NCI-H2227 (cell line): ENCODE measurements around the gene ZBTB2.
"Not testable (repeated sequence)": the region's sequence is repeated elsewhere in the genome, so short reads cannot be mapped to it uniquely, and the experiment has no call there.

Experiments
- DNase-seq: peaks from one replicate; lab custom pipeline; 2025; ENCODE audit not compliant: unreplicated experiment; lab: John Stamatoyannopoulos, UW

Gene ZBTB2

DNA sequence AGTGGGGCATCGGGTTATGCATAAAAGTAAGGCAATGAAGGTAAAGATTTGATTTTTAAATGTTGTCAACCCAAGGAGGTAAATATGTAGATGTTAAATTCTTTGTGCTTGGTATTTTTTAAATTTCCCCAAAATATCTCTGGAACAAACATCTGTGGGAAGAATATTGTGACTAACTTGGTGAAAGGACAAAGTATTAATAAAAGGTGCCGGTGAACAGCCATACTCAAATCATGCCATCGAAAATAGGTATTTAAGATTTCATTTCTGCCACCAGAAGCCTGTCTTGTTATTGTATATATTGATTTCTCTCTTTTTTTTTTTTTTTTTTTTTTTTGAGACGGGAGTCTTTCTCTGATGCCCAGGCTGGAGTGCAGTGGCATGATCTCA is 12.6 kb upstream of the ZBTB2 start:
- no peak for DNase-seq

DNA sequence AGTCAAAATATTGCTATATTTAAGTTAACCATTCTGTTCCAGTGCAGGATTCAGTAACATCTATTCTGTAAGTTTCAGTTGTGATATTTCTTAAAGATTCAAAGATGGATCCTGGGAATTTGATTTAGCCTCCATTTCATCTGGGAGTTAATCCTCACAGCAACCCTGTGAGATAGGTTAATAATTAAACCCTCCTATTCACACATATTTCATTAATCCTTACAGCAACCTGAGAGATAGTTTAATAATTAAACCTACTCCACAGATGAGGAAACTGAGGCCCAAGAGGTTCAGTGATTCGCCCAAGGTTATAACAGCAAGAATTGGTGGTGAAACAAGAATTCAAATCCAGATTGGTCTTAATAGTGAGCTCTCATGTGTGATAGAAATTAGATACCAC is 10.9 kb upstream of the ZBTB2 start:
- no peak for DNase-seq

DNA sequence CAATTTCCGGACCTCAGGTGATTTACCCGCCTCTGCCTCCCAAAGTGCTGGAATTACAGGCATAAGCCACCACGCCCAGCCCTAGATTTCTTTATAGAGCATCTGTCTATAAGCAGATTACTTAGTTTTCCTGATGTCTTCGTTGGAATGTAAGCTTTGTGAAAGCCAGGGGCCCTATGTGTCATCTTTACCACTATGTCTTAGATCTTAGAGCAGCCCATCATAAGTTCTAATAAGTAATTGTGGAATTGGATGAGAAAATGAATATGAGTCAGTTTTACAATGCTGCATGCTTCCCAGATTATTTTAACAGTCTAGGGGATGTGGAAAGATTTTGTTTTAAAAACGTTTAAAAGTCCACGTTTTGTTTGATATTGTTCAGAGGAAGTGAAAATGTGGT is 9.1 kb upstream of the ZBTB2 start:
- no peak for DNase-seq

DNA sequence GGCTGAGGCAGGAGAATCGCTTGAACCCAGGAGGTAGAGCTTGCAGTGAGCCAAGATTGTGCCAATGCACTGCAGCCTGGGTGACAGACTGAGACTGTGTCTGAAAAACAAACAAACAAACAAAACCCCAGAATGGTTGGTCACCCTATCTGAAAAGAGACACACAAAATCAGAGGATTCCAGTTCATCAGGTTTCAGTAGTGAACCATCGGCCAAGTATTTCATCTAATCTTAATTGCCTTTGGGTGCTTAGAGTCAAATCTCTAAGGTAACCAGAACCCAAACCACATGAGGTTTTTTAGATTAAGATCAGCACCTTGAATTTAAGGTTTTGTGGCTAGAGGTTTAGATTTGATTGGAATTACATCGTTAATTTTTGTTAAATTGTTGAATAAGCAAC is 8.3 kb upstream of the ZBTB2 start:
- no peak for DNase-seq

DNA sequence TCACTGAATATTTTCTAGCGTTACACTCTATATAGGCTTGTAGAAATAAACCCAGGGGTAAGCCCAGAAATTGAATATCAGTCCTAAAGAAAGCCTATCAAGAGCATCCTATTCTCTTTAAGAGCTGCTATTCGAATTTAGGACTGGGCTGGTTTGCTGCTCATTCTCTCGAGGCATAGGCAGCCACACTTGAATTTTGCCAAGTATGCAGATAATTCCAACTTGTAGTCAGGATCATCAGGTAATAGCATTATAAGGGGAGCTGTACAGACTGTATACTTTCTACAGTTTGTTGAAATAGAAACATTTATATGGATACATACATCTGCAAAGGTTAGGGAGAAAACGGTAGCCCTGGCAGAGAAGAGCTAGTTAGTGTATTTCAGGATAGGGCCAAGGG is 2.1 kb upstream of the ZBTB2 start:
- no peak for DNase-seq

DNA sequence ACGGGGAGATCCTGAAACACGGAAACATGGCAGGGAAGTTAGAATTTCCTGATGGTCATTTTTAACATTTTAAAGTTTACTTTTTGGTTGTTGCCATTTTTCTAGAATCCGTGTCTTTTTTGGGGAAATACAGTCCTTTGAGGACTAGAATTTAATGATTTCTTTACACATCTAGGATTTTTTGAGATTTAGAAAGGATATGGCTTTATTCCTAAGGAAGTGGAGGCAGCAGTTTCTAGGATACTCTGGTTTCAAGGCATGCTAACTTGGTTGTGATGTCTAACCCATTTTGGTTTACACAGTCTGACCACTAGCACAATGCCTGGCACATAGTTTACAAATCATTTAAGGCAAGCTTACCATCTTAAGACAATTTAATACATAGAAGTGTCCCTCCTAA is 1.1 kb upstream of the ZBTB2 start:
- DNase-seq, result no peak

DNA sequence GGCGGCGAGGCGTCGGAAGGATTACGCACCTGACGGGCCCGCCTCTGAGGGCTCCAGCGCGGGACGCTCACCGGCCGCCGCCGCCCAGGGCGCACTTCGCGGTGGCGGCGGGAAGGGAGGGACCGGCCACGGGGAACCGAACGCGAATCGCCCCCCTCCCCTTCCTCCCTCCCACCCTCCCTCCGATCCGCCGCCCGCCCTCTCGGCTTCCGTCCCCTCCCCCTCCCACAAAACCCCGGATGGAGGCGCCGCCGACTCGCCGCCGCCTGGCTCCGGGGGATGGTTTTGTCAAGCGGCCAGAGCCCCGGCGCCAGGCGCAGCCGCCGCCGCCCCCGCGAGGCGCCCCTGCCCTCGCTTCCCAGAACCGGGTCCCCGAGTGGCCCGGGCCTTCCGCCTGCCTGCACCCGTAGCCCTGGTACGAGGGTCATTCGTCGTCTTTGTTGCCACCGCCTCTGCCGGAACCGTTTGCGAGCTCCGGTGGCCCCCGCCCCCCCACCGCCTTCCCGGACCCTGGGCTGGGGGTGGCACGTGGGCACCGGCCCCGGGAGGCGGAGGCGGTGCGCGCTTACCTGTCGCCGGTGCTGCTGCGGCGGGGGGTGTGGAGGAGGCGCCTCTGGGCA is 398 bp downstream of the ZBTB2 start:
- peak; percentile 78 for DNase-seq

DNA sequence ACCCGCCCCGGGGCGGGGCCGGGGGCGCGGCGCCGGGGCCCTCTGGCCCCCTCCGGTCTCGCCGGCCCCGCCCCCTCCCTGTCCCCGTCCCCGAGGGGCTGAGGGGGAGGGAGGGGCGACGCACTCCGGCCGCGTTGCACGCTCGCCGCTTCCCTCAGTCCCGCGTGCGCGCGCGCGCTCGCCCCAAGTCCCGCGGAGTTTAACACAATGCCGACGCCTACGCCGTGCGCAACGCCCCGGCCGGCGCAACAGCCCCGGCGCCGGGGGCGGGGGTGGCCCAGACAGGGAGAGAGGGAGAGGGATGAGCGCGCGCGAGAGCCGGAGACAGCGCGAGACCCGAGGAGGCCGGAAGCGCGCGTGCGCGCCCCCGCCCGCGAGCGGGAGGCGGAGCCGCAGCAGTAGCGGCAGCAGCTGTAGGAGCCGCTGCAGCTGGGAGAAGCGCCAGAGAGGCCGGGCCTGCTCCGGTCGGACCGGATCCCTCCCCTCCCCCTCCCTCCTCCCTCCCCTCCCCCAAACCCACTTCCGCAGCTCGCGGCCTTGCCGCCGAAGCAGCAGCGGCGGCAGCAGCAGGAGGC is 996 bp downstream of the ZBTB2 start:
- peak; percentile 98 for DNase-seq

DNA sequence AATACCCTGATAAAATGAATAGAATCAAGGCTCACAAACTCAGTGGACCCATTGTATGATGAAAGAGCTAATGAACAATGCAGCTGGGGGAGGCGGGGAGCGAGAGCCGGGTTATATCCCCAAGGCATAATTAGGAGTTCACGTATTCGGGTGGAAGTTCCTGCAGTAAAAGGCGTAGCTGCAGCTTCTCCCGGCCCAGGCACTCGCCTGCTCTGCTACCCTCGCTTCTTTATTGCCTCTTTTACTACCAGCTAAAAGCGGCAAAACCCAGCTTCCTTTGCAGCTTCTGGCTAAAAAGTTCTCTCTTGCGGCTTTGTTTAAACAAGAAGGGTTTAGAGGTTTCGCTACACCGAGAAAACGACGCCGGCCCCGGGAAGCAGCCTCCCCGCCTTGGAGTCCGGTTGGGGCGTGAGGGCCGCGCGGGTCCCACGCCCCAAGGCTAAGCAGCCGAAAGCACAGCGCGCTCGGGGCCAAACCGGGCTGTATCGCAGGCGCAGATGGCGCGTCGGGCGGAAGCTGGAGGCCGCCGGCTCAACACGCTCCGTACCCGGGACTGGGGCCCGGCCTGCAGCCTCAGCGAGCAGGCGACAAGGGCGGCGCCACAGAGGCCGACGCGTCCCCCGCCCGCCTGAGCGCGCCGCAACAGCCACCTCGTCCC is 1.6 kb downstream of the ZBTB2 start:
- DNase-seq, result no peak

DNA sequence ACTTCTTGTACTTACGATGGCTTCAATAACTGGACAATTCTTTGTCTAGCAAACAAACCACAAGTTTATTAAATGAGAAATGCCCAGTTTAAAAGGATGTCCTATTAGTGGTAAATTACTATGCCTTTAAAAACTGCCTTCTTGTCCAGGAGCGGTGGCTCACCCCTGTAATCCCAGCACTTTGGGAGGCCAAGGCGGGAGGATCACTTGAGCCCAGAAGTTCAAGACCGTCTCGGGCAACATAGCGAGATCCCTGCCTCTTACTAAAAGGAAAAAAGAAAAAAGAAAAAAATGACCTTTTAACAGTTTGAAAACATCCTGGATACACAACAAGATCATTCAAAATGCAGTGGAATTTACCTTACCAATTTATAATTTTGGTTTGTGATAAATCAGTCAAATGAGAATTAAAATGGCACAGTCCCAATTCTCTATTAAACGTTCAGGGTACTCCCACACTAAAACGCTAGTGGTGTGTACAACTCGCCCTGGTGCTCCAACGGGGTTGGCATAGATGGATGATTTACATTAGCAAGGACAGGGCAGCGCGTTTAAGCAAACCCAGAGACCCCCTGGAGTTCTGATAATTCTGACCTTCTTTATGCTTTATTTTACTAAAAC is 2.3 kb downstream of the ZBTB2 start:
- peak; percentile 41 for DNase-seq

DNA sequence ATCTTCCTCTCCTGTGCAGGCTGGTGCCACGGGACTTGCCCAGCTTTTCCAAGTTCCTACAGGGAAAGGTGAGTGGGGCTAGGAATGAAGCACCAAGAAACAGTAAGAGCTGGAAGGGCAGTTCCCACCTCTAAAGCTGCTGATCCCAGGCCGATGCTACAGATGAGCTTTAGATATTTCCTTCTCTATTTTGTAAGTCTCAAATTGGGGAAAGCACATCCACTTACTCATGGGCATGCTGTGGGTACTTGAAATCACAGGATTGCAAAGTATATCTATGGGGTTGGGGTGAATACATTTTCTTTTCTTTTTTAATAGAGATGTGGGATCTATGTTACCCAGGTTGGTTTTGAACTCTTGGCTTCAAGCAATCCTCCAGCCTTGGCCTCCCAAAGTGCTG is 3.1 kb downstream of the ZBTB2 start:
- DNase-seq, result no peak

DNA sequence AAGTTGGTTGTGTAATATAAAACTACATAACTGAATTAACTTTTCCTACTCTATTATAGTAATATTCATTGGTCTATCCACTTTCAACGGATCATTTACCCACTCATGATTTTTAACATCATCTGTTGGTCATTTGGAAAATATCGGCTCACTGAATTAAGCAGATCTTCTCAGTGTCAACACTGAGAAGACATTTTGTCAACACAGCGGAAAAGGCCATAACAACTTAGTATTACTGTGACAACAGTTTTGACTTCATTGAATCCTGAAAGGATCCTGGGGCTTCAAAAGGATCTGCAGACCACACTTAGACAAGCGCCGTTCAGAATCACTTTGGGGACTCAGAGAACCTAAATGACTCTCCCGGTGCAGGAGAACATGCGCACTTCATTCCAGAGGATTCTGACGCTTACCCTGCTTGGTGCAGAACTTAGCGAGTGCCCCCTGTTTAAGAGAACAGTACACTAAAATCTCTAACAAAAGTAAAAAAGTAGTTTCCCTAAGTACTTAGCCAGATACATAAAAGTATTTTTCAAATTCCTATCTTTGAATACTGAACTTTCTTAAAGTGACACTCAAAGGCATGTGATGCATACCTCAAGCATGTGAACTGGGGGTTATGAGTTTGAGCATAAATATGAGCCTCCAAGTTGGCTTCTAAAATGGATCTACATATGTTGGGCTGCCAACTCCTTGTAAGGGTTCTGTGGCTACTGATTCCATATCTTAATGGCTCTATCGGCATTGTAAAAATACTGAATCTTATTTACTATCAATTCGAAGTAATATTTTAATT is 4.0 kb downstream of the ZBTB2 start:
- no peak for DNase-seq

DNA sequence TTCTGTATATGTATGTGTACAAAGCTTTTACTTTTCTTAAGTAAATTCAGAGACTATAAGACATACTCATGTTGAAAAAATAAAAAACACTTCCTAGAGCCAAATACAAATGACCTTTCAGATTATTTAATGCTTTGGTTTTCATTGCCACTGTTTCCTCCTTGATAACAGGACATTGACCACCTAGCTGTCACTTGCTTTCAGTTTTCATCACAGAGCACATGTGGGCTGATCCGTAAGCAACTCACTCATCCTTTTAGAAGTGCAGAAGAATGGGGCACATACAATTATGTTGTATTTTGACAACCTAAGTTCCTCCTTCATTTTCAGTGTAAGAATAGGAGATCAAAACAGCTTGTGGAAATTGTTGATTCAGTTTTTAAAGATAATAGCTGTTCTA is 6.2 kb downstream of the ZBTB2 start:
- DNase-seq, result peak; percentile 16

DNA sequence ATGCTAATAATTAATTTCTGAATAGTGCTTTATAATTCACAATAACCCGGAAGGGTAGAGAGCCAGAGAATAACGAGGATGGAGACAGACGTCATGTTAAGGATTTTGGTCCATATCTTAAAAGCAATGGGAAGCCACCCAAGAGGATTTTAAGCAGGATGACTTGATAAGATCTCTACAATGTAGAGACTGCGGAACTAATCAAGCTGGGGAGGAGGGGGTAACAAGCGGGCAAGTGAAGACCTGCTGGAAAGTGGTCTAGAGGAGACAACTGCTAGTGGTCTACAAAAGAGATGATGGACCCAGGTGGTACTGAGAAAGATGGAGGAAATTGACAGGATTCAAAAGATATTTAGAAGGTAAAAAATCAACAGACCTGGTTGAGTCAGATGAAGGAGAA is 7.2 kb downstream of the ZBTB2 start:
- no peak for DNase-seq

DNA sequence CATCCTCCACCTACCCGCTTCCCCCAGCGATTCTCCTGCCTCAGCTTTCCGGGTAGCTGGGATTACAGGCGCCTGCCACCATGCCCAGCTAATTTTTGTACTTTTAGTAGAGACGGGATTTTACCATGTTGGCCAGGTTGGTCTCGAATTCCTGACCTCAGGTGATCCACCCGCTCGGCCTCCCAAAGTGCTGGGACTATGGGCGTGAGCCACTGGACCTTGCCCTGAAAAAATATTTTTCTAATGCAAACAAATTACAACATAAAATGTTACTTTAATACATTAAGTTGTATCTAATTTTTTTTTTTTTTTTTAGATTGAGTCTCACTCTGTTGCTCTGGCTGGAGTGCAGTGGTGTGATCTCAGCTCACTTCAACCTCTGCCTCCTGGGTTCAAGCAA is 8.7 kb downstream of the ZBTB2 start:
- DNase-seq, result not testable (repeated sequence)

DNA sequence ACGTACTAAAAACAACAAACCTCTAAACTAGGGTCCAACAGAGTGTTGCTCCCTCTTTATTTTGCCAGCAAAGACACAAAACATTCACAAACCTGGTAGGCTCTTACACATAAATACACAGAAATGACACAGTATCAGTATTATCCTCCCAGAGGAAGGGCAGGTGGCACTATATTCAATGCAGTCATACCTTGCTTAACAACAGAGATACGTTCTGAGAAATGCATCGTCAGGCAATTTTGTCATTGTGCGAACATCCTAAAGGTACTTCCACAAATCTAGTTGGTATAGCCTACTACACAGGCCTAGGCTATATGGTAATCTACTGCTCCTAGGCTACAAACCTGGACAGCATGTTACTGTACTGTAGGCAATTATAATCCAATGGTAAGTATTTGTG is 9.6 kb downstream of the ZBTB2 start:
- DNase-seq, result no peak

DNA sequence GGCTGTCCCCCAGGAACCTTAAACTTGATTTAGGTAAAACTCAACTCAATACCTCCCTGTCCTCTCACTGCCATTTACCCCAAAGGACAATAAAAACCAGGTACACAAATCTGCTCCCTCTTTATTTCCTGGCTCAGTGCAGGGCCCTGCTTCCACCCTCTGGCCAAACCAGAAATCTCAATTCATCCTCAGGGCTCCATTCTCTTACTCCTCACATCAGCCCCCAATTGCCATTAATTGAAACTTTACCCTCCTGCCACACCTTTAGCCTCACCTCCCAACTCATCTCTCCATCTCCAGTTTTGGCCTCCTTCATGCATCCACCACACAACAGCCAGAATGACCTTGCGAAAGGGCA is 10.5 kb downstream of the ZBTB2 start:
- DNase-seq, result no peak

DNA sequence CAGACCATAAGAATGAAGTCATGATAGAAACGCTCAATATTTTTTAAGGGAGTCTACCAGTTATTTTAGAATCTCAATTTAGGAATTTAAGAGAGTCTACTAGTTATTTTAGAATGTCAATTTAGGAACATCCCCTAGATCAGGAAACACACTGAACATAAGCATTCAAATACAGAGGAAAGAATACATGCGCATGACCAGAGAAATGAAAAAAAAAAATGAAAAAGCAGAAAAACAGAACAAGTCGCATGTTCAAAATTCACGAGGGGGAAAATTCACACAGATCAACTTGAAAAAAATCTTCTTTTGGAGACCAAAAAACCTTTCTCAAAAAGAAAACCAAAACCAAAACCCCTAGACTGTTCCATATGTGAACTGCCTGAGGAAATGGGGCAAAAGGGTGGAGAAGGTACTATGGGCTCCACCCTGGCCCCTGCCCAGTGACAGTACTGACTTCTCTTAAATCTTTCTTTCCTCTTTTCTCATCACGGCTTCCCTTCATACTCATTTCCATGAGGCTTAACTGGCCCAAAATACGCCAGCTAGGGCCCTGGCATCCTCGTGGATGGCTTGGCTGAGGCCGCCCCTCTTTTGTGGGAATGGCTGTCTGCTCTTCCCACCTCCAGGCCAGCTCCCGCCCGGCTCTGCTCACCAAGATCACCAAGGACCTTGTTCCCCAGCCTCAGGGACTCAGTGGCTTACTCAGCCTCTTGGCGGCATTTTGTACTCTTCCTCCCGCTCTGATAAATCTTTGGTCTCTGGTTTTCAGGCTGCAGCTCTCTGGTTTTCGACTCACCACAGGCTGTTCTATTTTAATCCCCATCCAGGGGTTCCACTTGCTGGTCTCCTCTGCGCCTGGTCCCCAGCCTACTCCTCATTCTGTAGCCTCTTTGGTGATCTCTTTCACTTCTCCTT is 11.2 kb downstream of the ZBTB2 start:
- DNase-seq, result no peak

DNA sequence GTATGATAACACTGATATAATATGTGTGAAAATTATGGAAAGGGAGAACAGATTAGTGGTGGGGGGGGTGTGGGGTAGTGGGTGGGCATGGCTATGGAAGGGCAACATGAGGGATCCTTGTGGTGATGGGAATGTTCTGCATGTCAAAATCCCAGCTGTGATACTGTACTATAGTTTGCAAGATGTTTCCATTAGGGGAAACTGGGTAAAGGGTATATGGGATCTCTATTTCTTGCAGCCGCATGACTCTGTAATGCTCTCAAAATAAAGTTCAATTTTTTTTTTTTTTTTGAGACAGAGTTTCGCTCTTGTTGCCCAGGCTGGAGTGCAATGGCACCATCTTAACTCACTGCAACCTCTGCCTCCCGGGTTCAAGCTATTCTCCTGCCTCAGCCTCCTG is 14.3 kb downstream of the ZBTB2 start:
- DNase-seq, result no peak

DNA sequence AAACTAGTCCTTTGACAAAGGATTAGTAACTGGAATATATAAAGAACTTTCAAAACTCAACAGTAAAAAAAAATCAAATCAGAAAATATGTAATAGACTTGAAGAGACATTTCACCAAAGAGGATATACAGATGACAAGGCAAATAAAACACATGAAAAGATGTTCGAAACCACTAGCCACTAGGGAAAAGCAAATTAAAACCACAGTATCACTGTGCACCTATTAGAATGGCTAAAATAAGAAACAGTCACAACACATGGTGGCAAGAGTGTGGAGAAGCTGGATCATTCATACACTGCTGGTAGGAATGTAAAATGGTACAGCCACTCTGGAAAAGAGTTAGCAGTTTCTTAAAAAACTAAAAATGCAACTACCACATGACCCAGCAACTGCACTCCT is 14.9 kb downstream of the ZBTB2 start:
- no peak for DNase-seq

DNA sequence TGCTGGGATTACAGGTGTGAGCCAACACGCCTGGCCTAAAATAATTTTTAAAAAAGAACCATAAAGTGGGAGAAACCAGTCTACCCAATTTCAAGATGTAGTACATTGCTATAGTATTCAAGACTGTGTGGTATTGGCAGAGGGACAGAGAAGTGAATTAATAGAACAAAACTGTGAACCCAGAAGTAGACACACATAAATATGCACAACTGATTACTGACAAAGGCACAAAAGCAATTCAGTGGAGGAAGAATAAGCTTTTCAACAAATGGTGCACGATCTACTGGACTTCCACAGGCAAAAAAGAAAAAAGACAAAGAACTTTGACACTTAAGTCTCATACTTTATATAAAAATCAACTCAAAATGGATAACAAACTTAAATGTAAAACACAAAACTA is 15.5 kb downstream of the ZBTB2 start:
- DNase-seq, result no peak
